Endometrial microvascular endothelial cells (primary cell): Measurements from ENCODE around the gene DGKG. TPM values are rescaled to one million over a fixed set of nuclear protein-coding genes. Genes with fewer than 3 reads are reported as not detected.

Source experiments
- in situ Hi-C: cut with HindIII; loops from 2 replicates; pipeline ENCODE4 v1.10.0; 2017; ENCODE audit warnings: low sequenced_read_pairs, low pct_unique_long_range_greater_than_20kb; ENCODE audit errors: inconsistent ontology term
- total RNA-seq: library from RNA; depleted of rRNA; stranded (reverse); fragments of >200 nt; gene quantifications from one replicate; pipeline ENCODE4 v1.2.3, GENCODE V29; 2015; ENCODE audit errors: inconsistent ontology term

DGKG gene
- total RNA-seq, 1 donor from 2014 or later = 1.7 TPM

DNA sequence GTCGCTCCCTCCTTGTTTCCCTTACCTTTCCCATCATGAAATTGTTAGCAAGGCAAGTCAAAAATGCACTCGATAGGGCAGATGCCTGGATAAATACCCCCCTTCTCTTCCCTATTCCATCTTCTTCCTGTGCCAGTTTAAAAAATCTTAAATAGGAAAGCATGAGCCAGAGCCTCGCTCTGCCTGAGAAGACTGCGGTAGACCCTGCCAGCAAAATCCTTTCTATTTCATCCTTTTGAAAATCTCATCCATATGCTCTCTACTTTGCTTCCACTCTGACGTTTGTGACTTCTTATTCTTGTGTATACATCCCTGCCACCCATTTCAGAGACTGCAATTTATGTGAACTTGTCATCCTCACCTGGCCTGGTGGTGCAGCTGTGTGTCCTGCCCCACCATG lies 138.6 kb downstream of the DGKG start:
- in situ Hi-C loops = no loop called here

GRCh38 chr3:186221760-186222378 lies 140.2 kb downstream of the DGKG start:
- in situ Hi-C loops = no loop called here

DNA sequence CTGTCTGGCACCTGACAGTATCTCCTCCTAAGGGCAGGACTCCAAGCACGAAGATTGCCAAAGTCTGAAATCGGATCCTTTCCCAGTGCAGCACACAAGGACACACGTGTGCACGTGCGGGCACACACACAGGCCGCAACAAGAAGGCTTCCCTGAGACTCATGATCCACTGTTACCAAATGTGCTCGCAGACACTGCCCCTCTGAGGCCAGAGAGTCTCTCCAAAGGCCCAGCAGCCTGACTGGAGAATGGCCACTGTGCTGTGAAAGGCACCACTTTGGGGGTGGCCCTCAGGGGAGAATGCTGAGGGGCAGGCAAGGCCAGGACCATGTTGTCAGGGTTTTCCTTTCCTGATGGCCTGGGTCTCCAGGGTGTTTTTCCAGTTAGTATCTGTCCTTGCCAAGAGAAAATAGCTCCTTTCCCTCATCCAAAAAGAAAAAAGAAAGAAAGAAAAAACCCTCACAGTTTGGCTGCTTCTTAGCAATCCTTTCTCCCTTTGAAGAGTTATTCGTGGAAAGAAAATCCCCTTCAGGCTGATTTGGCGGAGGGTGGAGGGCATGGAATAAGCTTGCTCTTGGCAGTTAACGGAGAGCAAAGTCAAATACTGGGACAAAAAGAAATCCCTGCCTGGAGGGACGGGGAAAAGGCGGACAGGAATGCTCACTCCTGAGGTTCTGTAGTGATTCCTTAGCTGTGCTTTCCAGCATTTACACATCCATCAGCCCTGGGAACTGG lies 141.0 kb downstream of the DGKG start:
- in situ Hi-C loops = no loop called here

GRCh38 chr3:186220365-186220764 lies 141.7 kb downstream of the DGKG start:
- in situ Hi-C loops = no loop called here

GRCh38 chr3:186219211-186219638 lies 142.8 kb downstream of the DGKG start:
- in situ Hi-C loops = no loop called here

- in situ Hi-C loops = no loop called here
Observed at GRCh38 chr3:186218421-186218820, 143.6 kb downstream of the DGKG start.

DNA sequence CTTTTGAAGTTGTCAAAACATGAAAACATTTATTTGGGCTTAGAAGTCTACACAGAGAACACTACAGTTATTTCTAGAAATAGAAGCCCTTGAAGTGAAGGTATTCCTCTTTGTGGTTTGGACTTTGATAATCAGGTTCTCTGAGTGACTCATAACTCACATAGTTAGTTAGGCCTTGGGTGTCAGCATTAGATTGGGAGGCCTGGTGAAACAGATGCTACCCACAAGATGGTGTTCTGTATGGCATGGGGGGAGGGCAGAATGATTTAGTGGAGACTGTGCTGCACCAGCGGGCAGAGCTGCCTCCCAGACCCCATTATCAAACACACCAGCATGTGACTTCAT lies 144.2 kb downstream of the DGKG start:
- in situ Hi-C loops = no loop called here

- in situ Hi-C loops = no loop called here
Observed at GRCh38 chr3:186216900-186217819, 144.9 kb downstream of the DGKG start.

DNA sequence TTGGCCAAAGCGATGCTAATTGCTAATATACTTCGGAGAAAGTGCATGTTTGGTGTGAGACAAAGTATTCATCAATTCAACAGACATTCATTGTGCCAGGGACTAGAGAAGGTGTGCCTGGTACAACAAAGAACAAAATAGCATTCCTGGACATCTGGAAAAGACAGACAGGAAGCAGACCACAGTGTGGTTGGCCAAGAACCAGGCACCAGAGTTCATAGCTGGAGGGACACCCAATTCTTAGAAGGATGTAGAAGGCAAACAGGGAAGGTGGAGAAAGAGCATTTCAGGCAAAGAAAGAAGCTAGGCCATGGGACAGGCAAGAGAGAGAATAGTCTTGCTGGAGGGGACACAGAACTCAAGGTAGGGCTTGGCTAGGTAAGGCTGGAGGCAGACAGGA lies 147.4 kb downstream of the DGKG start:
- in situ Hi-C loops = no loop called here

DNA sequence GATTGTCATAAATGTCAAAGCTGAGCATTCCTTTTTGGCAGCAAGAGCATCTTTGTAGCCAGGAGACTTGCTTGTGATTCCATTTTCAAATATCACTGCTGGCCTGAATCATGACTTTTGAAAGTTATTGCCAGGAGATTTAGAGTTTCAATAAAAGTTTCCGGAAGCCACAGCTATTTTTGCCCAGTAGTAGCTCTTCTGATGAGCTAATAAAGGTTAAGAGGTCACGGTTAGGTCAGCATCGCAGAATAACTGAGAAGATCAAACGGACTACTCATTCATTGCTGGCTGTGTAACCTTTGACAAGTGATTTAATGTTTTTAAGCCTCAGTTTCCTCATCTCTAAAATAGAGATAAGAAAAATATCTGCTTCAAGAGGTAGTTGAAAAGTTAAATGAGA lies 148.1 kb downstream of the DGKG start:
- in situ Hi-C loops = no loop called here

- in situ Hi-C loops = no loop called here
Observed at GRCh38 chr3:186212611-186213010, 149.4 kb downstream of the DGKG start.

DNA sequence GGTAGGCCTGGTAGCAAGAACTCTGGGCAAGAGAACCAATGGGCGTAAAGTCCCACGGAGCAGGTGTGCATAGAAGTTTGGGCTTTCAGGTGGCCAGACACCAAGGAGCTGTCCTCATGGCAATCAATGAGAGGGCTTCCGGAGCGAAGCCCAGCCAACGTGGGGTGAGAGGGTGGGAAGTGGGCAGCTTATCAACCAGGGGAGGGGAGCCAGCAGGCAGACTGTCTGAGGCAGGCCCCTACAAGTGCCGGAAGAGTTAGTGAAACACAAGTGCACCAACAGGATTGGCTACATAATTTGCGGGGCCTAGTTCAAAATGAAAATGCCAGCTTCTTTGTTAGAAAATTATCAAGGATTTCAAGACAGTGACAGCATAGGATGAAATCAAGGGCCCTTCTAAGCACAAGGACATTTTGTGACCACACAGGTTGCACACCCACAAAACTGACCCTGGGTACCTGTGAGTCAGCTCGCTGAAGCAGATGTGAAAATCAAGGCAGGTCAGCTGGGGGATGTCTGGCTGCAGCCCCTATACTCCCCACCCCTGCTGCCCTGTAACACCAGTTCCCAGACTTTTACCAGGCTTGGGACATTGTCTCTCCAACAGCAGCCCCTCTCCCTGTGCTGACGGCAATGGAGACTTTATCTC lies 151.1 kb downstream of the DGKG start:
- in situ Hi-C loops = no loop called here

GRCh38 chr3:186209810-186210752 lies 152.0 kb downstream of the DGKG start:
- in situ Hi-C loops = no loop called here

DNA sequence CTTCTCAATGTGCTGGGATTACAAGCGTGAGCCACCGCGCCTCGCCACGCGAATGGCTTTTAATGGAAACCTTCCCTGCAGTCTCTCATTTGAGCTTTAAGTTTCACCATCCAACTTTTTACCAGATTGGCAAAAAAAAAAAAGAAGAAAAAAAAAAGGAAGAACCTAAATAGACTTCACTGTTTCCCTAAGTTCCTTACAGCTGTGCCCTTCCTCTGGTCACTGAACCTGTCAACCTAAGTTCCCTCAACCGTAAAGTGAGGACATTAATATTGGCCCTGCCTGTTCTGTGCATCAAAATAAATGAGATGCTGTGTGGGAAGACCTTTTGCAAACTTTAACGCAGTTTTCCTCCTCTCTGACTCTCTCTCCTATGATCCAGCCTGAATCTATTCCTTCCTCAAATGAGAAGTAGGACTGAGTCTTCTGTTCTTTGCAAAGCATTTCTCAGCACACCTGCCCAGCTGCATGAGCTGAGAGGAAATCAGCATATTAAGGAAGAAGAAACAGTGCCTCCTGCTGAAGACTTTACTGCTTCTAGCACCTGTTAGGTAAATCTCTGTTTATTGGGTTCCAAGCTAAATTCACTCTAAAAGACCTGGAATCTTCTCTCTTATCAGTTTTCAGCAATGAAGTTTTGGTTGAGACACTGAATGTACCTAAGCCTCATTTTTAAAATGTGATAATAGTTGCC lies 153.6 kb downstream of the DGKG start:
- in situ Hi-C loops = no loop called here

DNA sequence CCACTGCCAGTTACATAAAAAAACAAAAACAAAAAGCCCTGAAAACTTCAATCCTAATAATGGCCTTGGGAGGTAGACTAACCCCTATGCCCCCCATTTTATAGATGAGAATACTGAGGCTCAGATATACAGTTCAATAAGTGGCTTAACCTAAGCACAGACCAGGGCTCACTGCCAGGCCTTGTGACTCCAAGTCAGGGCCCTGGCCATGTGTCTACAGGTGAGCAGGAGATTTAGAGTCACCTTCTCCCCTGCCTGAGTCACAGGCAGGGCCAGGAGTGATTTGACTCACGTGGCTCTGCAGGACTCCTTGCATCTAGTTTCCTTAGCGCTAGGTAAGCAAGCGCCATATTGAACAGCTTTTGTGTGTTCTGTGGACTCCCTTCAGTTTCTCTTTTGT lies 154.5 kb downstream of the DGKG start:
- in situ Hi-C loops = no loop called here

DNA sequence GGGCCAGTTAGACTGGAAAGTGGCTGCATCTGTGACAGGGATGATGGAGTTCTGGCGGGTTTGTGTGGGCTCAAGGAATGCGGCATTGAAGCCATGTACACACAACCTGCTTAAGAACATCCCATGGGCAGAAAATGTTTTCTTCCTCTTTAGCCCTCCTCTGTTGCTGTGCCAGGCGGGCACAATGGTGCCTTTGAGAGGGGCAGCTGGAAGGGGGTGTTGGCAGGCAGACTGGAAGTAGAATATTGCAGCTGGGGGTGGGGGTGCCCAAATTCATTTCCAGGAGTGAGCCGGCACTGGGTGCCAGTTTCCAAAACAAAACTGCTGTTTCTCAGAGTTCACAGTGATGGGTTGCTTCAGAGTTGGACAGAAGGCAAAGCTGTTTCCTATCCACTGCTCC lies 161.3 kb downstream of the DGKG start:
- in situ Hi-C loops = no loop called here

DNA sequence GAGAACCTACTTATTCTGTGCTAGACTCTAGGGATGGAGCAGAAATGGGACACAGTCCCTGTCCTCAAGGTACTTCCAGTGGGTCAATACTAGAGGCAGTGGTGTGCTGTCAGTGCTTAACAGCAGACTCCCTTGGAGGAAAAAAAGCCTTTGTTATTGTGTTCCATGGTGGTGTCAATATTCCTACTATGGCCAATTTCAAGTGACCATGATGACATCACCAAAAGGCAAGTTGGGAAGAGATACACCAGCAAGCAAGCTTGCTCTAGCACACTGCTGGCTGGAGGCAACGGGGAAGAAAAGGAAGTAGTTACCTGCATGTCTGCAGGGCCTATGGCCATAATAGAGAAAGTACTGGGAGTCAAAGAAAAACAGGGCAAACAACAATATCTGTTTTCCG lies 163.6 kb downstream of the DGKG start:
- in situ Hi-C loops = no loop called here

- in situ Hi-C loops = no loop called here
Observed at GRCh38 chr3:186194451-186194811, 167.6 kb downstream of the DGKG start.
